ENCODE measurements around the gene LCMT2.
"Not testable (repeated sequence)": the region's sequence is repeated elsewhere in the genome, so short reads cannot be mapped to it uniquely, and the experiment has no call there.

The LCMT2 gene

DNA sequence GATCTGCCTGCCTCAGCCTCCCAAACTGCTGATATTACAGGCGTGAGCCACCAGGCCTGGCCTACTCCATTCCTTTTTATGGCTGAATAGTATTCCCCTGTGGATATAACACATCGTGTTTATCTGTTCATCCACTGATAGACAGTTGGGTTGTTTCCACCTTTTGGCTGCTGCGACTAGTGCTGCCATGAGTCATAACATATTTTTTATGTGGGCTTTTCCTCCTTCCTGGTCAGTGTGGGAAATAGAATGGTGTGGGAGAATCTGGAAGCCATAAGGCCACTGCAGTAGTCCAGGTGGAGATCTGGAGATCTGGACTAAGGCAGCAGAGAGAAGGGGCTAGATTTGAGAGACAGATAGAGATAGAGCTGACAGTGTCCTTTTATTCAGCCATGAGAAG is 16.2 kb downstream of the LCMT2 start:
- no peak for DNase-seq (ENCODE audit: low read depth, low spot score)

DNA sequence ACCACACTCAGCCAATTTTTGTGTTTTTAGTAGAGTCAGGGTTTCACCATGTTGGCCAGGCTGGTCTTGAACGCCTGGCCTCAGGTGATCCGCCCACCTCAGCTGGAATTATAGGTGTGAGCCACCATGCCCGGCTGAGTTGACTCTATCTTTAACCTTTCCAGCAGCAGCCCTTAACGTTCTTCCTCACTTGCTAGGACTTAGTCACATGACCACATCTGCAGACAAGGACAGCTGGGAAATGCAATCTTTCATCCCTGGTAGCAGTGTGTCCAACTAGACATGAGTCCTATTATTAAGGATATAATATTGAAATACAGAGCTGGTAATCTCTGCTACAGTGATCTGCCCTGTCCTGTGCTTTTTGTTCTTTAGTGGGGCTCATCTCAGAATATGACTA is 18.0 kb downstream of the LCMT2 start:
- DNase-seq (ENCODE audit: low read depth, low spot score): no peak

DNA sequence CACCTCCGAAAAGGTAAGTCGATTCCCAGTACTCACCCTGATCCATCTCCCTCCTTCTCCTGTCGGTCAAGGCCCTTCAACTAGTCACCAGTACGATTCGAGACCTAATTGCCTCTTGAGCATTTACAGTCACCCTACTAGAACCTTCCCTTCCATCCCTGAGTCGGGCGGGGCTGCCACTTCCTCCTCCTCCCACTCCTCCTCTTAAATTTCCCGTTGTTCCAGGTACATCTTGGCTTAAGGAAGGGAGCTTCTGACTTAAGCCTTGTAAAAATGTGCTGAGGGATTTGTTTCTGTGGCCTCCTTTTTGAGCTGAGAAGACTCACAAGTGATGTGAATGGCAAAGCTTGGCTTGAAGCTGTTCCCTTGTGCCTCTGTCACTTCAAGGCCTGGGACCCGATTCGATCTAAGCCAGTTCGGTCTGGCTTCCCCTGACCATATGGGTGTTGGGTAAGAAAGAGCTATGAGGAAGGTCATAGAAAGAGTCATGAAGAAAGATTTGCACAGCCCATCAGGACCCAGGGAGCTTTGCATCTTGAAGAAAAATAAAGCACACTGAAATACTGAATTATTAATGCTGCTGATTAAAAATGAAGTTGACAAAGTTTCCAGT is 28.1 kb downstream of the LCMT2 start, which contains the start of gene TGM7:
TSS of gene TGM7 (minus strand) at position 51 of the 613 bp plus-strand sequence.
- no peak for DNase-seq (ENCODE audit: low read depth, low spot score)

- DNase-seq (ENCODE audit: low read depth, low spot score): no peak
Observed at GRCh38 chr15:43299884-43300283, 30.5 kb downstream of the LCMT2 start.

DNA sequence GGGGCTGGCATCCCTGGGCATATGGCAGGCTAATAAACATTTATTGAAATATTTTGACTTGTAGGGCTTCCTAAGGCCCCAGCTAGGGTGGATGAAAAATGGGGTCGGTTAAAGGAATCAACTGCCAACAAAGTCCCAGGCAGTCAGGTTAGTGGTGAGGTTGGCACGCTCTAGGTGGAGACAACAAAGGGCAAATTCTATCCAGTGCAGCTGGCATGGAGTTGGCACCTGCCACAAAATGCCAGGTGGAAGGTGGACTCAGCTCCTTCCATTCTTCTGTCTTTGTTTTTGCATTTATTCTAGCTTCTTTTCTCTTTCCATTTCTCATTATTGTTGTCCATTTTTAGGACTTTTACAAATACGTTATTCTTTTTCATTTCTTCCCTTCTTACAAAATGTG is 31.0 kb downstream of the LCMT2 start:
- no peak for DNase-seq (ENCODE audit: low read depth, low spot score)

- DNase-seq (ENCODE audit: low read depth, low spot score): no peak
Observed at GRCh38 chr15:43294091-43294706, 36.2 kb downstream of the LCMT2 start.

- DNase-seq (ENCODE audit: low read depth, low spot score): no peak
Observed at GRCh38 chr15:43293432-43293831, 36.9 kb downstream of the LCMT2 start.

GRCh38 chr15:43292375-43293078 is 37.8 kb downstream of the LCMT2 start:
- DNase-seq (ENCODE audit: low read depth, low spot score): no peak

- not testable (repeated sequence) for DNase-seq (ENCODE audit: low read depth, low spot score)
Observed at GRCh38 chr15:43289656-43290055, 40.7 kb downstream of the LCMT2 start.

GRCh38 chr15:43287254-43287653 is 43.1 kb downstream of the LCMT2 start:
- DNase-seq (ENCODE audit: low read depth, low spot score): no peak

- DNase-seq (ENCODE audit: low read depth, low spot score): no peak
Observed at GRCh38 chr15:43286074-43286473, 44.3 kb downstream of the LCMT2 start.

GRCh38 chr15:43285609-43286037 is 44.8 kb downstream of the LCMT2 start:
- peak; percentile 39 for DNase-seq (ENCODE audit: low read depth, low spot score)

- no peak for DNase-seq (ENCODE audit: low read depth, low spot score)
Observed at GRCh38 chr15:43283526-43283925, 46.8 kb downstream of the LCMT2 start.

DNA sequence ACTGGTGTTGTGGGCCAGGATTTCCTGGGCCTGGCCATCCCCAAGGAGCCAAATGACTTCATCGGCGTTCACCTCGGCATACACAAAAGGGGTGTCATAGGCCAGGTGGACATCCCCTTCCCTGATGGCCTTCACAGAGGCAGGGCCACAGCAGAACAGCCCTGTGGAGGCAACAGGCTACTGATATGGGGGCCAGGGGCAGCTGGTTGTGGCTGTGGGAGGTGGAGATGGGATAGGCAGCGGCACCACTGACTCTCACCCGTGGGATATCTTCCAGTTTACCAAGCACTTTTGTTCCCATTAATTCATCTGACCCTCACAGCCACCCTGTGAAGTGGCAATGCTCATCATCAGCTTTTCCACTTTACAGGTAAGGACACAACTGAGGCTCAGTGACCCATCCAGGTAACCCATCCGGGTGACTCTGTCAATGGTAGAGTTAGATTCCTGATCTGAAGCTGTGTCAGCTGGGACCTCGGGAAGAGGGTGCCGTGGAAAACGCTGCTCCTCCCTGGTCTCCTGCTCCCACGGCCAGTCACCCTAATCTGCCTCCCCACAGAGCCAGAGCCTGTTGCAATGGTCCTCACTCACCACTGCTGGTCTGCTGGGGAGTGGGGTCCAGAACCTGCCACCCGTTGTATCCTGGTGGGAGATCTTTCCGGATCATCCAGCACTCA is 48.3 kb downstream of the LCMT2 start:
- no peak for DNase-seq (ENCODE audit: low read depth, low spot score)

DNA sequence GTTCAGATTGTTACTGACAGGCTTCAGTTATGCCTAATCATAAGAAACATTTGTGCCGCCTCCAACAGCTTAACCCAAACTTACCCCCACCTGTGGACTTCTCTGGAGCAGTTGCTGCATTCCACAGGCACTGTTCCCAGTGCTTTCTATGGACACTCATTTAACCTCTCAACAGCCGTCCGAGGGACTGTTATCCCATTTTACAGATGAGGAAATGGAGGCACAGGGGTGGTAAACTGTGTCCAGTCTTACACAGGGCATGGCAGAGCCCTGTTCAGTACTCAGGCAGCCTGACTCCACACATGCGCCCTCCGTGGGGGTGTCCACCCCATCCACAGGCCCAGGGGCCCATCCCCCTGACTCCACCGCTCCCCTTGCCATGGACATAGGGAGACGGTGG is 49.4 kb downstream of the LCMT2 start:
- DNase-seq (ENCODE audit: low read depth, low spot score): no peak

DNA sequence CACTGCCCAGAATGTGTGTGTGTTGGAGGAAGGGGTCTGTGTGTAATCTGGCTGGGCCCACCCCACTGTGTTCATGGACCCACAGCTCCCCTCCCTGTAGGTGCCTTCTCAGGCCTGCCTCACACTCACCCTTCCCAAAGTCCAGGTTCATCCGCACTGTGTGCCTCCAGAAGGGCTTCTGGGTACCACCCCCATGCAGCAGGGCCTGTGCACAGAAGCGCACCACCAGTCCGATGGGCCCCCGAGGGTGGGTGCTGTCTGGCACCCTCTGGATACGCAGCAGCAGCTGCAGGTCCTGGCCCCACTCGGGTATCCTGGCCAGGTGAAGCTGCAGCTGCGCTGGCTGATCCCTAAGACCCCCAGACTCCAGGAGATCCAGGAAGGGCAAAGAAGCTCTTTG is 50.9 kb downstream of the LCMT2 start:
- DNase-seq (ENCODE audit: low read depth, low spot score): no peak

DNA sequence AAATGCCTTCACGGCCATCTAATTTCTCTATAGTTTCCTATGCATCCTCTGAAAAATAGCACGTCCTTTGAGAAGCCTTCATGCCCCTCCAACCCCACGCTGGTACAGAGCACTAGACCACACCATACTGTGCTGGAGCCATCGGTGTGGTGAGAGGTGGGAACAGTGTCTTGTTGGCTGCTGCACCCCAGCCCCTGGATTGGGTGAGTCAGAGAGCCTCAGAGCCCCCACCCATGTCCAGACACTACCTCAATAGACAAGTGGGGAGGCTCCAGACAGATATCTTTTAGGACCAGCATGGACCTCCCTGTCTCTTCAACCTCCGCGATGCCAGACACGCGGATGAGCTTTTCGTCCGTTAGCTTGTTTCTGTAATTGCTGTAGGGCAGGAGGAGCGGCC is 51.5 kb downstream of the LCMT2 start:
- no peak for DNase-seq (ENCODE audit: low read depth, low spot score)

DNA sequence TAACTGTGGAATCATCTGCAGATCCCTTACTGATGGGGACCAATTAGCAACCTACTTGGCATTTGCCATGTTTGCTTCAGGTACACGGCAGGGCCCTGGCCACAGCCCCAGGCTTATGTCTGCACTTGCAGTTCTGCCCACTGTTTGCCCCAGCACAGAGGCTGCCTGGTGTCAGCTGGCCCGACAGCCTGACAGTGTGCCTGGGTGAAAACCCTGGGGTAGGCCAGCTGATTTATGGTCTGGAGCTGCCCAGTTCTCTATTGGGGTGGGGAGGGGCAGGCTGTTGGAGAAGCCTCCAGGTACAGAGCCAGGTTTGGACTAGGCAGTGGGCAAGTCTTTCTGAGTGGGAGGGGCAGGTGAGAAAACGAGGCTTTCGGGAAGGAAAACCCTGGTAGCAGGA is 52.5 kb downstream of the LCMT2 start:
- DNase-seq (ENCODE audit: low read depth, low spot score): no peak

DNA sequence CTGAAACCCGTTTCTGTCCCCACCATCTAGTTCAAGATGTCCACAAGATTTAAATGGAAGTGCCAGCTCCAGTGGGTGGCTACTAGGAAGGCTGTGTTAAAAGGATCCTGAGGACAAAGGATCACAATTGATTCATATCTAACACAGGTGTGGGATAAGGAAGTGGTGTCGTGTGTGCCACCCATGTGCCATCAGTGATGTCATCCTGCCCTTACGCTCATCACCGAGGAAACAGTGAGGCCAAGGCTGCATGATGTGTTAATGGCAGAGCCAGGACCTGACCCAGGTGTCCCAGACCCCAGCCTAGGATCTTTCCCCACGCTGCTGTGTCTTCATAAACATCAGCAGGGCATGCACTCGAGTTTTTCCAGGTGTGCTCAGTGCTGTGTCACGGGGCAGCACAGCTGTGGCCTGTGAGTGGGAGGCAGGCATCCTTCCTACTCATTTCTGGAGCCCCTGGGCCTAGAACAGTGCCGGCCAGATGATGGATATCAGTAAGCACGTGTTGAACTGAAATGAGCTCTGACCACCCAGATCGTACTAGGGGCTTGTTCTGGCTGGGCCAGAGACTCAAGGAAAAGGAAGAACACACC is 53.0 kb downstream of the LCMT2 start:
- no peak for DNase-seq (ENCODE audit: low read depth, low spot score)

GRCh38 chr15:43276563-43277200 is 53.7 kb downstream of the LCMT2 start:
- DNase-seq (ENCODE audit: low read depth, low spot score): no peak

DNA sequence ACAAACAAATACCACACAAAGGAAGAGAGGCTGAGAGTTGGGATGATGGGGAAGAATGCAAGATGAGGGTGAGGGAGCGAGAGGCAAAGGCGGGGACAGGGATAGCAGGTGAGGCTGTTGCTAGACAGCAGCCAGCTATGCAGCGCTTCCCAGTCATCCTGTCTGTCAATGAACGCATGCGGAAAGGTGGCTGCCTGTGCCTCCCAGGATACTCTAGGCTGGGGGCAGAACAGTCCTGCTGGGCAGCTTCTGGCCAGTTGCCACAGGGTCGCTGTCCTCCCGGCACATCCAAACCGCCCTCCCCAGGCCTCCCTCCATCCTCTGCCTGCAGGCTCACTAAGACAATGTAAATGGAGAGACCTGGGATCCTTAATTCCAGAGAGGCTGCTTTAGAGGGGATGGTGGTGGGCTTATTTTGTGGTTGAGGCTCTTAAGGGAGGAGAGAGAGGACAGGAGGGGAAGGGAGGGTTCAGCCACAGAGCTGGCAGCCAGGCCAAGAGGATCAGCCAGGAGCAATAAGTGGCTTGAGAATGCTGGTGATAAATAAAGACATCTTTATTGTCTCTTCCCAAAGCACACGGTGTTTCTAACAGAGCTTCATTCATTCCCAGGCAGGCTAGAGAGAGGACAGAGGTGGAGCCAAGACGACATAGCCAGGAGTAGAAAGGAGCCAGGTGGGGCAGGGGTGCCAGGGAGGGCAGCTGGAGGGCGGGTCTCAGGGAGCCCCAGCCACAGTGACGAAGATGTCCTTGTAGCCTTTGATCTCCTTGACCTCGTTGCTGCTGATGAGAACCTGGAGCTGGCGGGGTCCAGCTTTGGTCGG is 54.4 kb downstream of the LCMT2 start:
- DNase-seq (ENCODE audit: low read depth, low spot score): no peak

Measured in smooth muscle cell of the brain vasculature (primary cell).